Right ventricle myocardium inferior (tissue), 1 donor: ENCODE results near the gene SHCBP1. TPM values are rescaled to one million over a fixed set of nuclear protein-coding genes. Genes with fewer than 3 reads are reported as not detected.

Source experiments
- ATAC-seq: fragments of 200-7000 bp; cut with Tn5 transposase; one replicate; pipeline ENCODE4 v1.9.1; 2020; ENCODE audit warnings: mild to moderate bottlenecking, moderate library complexity
- DNase-seq: peaks from one replicate; pipeline ENCODE4 v3.0.0; 2021; ENCODE audit errors: missing footprints
- intact Hi-C: fragments of 100-400 bp; cut with DNase I; formaldehyde crosslinking; loops from one replicate; pipeline ENCODE4 v1.11.0; 2022
- total RNA-seq: library from RNA; stranded (reverse); fragmentation: NEBNext Ultra II Directional; extraction: Animal tissue kit (Norgen Biotek cat#: 25700); gene quantifications from one replicate; pipeline ENCODE4 v1.2.1, GENCODE V29; 2021
- donor health status: DM: no; HTN: yes; CAD: no; lungs with severe emphysema.

SHCBP1 gene
- total RNA-seq, 1 donor from 2014 or later: 1.0 TPM

- DNase-seq: no peak
- intact Hi-C loops: no loop called here
- ATAC-seq: no peak
Observed at GRCh38 chr16:46620266-46621005, 743 bp downstream of the SHCBP1 start.

DNA sequence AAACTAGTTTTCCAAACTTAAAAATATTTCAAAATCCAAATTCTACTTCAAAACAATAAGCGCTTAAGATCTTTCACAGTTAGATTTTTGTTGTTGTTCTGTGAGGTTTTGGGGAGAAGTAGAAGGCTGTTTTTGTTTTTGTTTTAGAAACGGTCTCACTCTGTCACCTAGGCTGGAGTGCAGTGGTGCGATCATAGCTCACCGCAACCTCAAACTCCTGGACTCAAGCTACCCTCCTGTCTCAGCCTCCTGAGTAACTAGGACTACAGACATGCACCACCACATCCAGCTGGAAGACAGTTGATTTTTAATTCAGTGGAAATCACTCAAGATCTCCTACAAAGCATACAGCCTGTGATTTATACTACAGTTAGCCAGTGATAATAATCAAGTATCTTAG lies 2.7 kb downstream of the SHCBP1 start:
- intact Hi-C loops: no loop called here
- DNase-seq (no peak), ATAC-seq (no peak)

DNA sequence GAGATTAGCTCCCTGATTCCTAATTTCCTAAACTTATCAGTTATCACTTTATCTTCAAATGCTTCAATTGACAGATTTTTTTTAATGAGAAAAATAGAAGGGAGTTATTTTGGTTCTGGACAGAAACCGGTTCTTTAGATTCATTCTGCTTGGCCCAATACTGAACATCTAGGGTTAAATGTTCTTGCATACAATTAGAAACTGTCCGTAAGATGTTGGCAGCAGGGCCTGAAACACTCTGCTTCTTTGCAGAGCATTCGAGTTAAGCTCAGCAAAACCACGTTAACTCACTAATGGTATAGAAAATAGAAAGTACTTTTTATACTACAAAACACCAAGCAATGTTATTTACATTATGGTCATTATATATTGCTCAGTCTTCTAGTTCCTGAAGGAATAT lies 7.2 kb downstream of the SHCBP1 start:
- intact Hi-C loops: no loop called here
- no peak for ATAC-seq
- no peak for DNase-seq

DNA sequence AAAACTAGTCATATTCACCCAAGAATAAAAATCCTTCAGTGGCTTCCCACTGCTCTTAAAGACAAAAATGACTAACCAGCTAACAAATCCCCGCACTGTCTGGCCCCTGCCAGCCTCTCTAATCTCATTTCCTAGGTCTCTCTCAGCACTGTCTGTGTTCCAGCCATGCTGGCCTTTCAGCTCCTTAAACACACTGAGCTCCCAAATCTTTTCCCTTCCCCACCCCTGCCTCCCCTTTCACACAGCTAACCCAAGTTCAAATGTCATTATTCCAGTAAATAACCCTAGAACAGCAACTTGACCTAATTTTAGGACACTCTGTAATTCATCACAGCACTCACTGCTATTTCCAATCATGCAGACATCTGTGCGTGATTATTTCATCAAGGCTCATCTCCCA lies 7.8 kb downstream of the SHCBP1 start:
- intact Hi-C loops: no loop called here
- DNase-seq (no peak), ATAC-seq (no peak)

DNA sequence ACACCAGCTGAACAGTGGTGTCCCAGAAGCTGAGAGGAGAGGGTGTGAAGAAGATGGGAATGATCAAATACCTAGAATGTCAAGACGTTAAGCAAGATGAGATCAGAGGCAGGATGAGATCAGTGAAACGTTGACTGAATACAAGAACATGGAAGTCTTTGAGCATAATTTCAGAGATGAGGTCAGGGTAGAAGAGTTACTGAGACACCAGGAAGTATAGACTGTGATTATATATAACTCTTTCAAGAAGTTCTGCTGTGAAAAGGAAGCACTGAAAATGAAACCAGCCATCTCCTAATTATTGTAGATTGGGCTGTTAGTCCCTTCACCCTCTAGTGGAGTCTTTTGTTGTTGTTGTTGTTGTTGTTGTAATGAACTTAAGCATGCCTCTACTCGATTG lies 9.1 kb downstream of the SHCBP1 start:
- no peak for DNase-seq
- intact Hi-C loops: no loop called here

GRCh38 chr16:46607529-46607928 lies 13.7 kb downstream of the SHCBP1 start:
- DNase-seq (no peak), ATAC-seq (no peak)
- intact Hi-C loops: loop anchor here (1.0 kb wide), 1 partner anchor 53 kb away; no protein-coding TSS in a partner anchor

More for the DNA sequence above, 9.1 kb downstream of the SHCBP1 start:
- ATAC-seq: no peak

DNA sequence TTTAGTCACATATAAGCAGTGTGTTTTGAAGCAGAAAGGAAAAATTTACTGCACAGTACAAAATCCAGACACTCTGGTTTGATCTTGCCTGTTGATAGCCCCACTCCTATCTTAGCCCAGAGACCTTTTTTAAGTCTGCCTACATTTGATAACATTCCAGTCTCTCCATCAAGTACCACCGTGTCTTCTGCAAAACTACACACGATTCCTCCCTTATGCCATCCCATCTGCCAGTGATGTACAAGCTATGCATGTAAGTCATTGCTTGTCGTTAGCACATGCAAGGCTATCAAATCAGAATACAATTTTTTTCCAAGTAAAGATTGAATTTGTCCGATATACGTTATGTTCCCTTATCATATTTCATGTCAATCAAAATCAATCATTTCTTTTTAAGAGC lies 14.9 kb downstream of the SHCBP1 start:
- ATAC-seq (no peak), DNase-seq (no peak)
- intact Hi-C loops: no loop called here

DNA sequence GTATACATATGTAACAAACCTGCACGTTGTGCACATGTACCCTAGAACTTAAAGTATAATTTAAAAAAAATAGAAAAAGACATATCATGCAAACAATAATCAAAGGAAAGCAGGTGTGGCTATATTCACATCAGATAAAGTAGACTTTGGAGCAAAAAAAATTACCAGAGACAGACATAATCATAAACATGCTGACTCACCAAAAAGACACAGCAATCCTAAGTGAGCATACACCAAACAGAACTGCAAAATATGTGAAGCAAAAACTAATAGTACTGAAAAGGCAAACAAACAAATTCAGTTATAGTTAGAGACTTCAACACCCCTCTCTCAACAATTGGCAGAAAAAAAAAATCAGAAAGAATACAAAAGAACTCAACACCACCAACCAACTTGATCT lies 29.9 kb downstream of the SHCBP1 start:
- intact Hi-C loops: no loop called here
- no peak for DNase-seq
- no peak for ATAC-seq

- ATAC-seq: no peak
- intact Hi-C loops: no loop called here
Observed at GRCh38 chr16:46586011-46586577, 35.1 kb downstream of the SHCBP1 start.

GRCh38 chr16:46583036-46583435 lies 38.1 kb downstream of the SHCBP1 start:
- no peak for ATAC-seq
- intact Hi-C loops: no loop called here
- no peak for DNase-seq

More at GRCh38 chr16:46586011-46586577, 35.1 kb downstream of the SHCBP1 start:
- no peak for DNase-seq

- no peak for ATAC-seq
- no peak for DNase-seq
- intact Hi-C loops: no loop called here
Observed at GRCh38 chr16:46582313-46582712, 38.9 kb downstream of the SHCBP1 start.

DNA sequence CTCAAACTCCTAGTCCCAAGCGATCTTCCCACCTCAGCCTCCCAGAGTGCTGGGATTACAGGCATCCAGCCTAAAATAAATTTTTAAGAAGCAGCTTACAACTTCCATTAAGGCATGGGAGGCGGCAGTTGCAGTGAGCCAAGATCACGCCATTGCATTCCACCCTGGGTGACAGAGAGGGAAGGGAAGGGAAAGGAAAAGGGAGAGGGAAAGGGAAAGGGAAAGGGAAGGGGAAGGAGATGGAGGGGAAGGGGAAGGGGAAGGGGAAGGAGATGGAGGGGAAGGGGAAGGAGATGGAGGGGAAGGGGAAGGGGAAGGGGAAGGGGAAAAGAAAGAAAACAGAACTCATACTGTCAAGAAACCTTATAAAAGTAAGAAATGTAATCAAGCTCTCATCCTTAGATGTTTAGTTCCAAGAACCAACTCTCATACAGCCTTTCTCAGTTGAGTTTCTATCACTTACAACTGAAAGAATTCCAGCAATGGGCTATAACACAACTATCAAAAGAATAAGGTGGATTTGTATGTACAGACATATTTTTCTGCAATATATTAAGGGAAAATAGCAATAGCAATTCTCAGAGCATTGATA lies 43.1 kb downstream of the SHCBP1 start:
- no peak for ATAC-seq
- no peak for DNase-seq
- intact Hi-C loops: no loop called here

DNA sequence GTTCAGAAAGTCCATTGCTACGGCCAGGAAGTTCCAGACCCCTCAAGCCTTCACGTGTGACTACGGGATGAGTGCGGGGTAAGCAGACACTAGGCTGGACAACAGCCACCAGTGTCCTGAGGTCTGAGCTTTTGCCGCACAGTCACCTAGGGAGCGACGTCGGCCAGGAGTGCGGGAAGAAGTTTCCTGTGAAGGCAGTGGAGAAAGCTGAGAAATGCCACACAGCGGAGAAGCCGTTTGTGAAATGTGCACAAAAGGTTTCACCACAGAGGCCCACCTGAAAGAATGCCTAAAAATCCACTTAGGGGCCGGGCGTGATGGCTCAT lies 47.4 kb downstream of the SHCBP1 start:
- no peak for DNase-seq
- no peak for ATAC-seq
- intact Hi-C loops: no loop called here

GRCh38 chr16:46573008-46573833 lies 48.0 kb downstream of the SHCBP1 start:
- ATAC-seq (no peak), DNase-seq (no peak)
- intact Hi-C loops: no loop called here

DNA sequence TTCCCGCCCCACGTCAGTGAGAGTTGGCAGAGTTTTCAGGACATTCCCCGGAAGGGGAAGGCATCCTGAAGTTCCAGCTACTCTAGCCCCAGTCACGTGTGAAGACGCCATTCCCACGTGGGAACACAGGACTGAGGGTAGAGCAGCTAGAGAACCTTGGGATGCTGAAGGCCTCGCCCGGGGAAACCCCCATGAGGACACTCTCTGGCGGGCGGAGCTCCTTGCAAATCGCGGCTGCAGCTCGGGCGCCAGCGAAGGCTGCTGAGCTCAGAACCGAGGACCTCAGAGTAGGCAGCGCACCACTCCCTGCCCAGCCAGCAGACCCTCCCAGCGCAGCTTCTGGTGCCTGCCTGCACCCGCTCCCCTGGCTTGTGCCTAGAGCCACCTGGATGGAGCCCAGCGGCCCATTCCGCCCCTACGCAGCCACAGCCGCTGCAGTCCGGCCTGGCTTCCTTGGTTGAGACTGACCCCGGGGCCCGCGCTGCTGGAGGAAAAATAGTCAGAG lies 51.9 kb downstream of the SHCBP1 start:
- no peak for ATAC-seq
- no peak for DNase-seq
- intact Hi-C loops: no loop called here

- DNase-seq (peak; percentile 74), ATAC-seq (no peak)
- intact Hi-C loops: no loop called here
Observed at GRCh38 chr16:46568472-46569230, 52.5 kb downstream of the SHCBP1 start.

- ATAC-seq: no peak
- no peak for DNase-seq
- intact Hi-C loops: no loop called here
Observed at GRCh38 chr16:46562979-46563378, 58.2 kb downstream of the SHCBP1 start.

GRCh38 chr16:46558018-46558417 lies 63.2 kb downstream of the SHCBP1 start:
- no peak for ATAC-seq
- DNase-seq: no peak
- intact Hi-C loops: no loop called here

- ATAC-seq (no peak), DNase-seq (no peak)
- intact Hi-C loops: no loop called here
Observed at GRCh38 chr16:46555951-46556350, 65.2 kb downstream of the SHCBP1 start.
